GM12878 (cell line): Measurements from ENCODE around the gene C9orf153. TPM values are rescaled to one million over a fixed set of nuclear protein-coding genes. Genes with fewer than 3 reads are reported as not detected.

Source experiments
- ATAC-seq: fragments of 200-7000 bp; cut with Tn5 transposase; 3 replicates; pipeline ENCODE4 v1.9.1; 2020; ENCODE audit warnings: mild to moderate bottlenecking, moderate library complexity
- BruUV-seq: library from RNA; stranded (reverse); fragments of 400-500 nt; replicated peaks from 2 replicates; lab custom pipeline; 2021; lab: Mats Ljungman, UMichigan
- CTCF ChIA-PET: fragments of 300-600 bp; sonication (Branson Sonifier 250); formaldehyde crosslinking; extraction: SDS; loops from one replicate; lab custom pipeline; 2021; ENCODE audit warnings: inconsistent platforms; lab: Yijun Ruan, JAX
- POLR2A ChIA-PET: fragments of 350-600 bp; formaldehyde crosslinking; extraction: SDS; loops from one replicate; lab custom pipeline; 2021; ENCODE audit warnings: inconsistent platforms; lab: Charles Lee
- RAD21 ChIA-PET: fragments of 300-600 bp; sonication (Branson Sonifier 250); formaldehyde crosslinking; loops from one replicate; lab custom pipeline; 2023; ENCODE audit warnings: antibody characterized with exemption; ENCODE audit not compliant: unreplicated experiment; lab: Charles Lee
- SMC1A ChIA-PET: fragments of 300-600 bp; sonication (Branson Sonifier 250); formaldehyde crosslinking; loops from one replicate; lab custom pipeline; 2023; ENCODE audit not compliant: unreplicated experiment, uncharacterized antibody; lab: Charles Lee
- DNase-seq: peaks from one replicate; pipeline ENCODE4 v3.0.0-alpha.2; 2011; ENCODE audit warnings: low read depth, low spot score
- FAIRE-seq: peaks from 3 replicates; lab custom pipeline; 2011; peaks lifted over from hg19 to GRCh38; lab: Jason Lieb, UNC
- H2AFZ ChIP-seq: 2 replicates; pipeline ENCODE4 v1.6.0; 2011; ENCODE audit warnings: low read depth, low read length, control low read depth; ENCODE audit not compliant: control insufficient read depth
- H3K27ac ChIP-seq: 2 replicates; pipeline ENCODE4 v1.5.1; 2011; ENCODE audit warnings: control low read depth; ENCODE audit not compliant: control insufficient read depth, insufficient read depth
- H3K27me3 ChIP-seq, 2 experiments: replicated peaks in 1 of 2; 2 replicates each; pipeline versions ENCODE4 v1.6.0 to v1.6.1; 2011; ENCODE audit warnings: low read length in 1 of 2; ENCODE audit not compliant: control insufficient read depth in 2 of 2, insufficient read depth in 2 of 2
- H3K36me3 ChIP-seq, 2 experiments: 2 replicates each; pipeline ENCODE4 v1.5.1; 2011; ENCODE audit warnings: low read length in 1 of 2; ENCODE audit not compliant: control insufficient read depth in 2 of 2, insufficient read depth in 2 of 2
- H3K4me1 ChIP-seq: 2 replicates; pipeline ENCODE4 v1.6.1; 2011; ENCODE audit warnings: mild to moderate bottlenecking, low read length, moderate library complexity, mixed read lengths; ENCODE audit not compliant: control insufficient read depth, insufficient read depth
- H3K4me2 ChIP-seq: 2 replicates; pipeline ENCODE4 v1.6.0; 2011; ENCODE audit warnings: control low read depth; ENCODE audit not compliant: control insufficient read depth, insufficient read depth
- H3K4me3 ChIP-seq: fragments of 200-600 bp; sonication (generic); 2 replicates; pipeline ENCODE4 v1.5.1; 2016
- H3K79me2 ChIP-seq: 2 replicates; pipeline ENCODE4 v1.6.0; 2011; ENCODE audit warnings: low read length; ENCODE audit not compliant: control insufficient read depth, insufficient read depth
- H3K9ac ChIP-seq: 2 replicates; pipeline ENCODE4 v1.8.0; 2011; ENCODE audit warnings: low read length, control low read depth, mixed read lengths; ENCODE audit not compliant: control insufficient read depth, insufficient read depth
- H3K9me3 ChIP-seq: replicated peaks from 3 replicates; pipeline ENCODE4 v1.5.1; 2011; ENCODE audit warnings: mild to moderate bottlenecking, low read length; ENCODE audit not compliant: control insufficient read depth, insufficient read depth
- H4K20me1 ChIP-seq: 2 replicates; pipeline ENCODE4 v1.6.0; 2011; ENCODE audit not compliant: control insufficient read depth, insufficient read depth
- BRCA1 ChIP-seq: IDR thresholded peaks from 2 replicates; pipeline ENCODE4 v1.6.1; 2011; ENCODE audit warnings: low read depth, low read length, improper control_type of control experiment
- CEBPB ChIP-seq, 2 experiments: fragments of 150-350 bp in 1 of 2; IDR thresholded peaks; 2 replicates each; pipeline ENCODE4 v1.6.1; 2012 to 2014; ENCODE audit warnings: low read depth in 2 of 2, low read length in 2 of 2, borderline replicate concordance in 1 of 2, inconsistent platforms in 1 of 2
- CHD2 ChIP-seq: IDR thresholded peaks from 2 replicates; pipeline ENCODE4 v1.6.1; 2011; ENCODE audit warnings: low read depth, low read length, improper control_type of control experiment, borderline replicate concordance
- CREB1 ChIP-seq: IDR thresholded peaks from 2 replicates; pipeline ENCODE4 v1.6.1; 2012; ENCODE audit warnings: low read depth, mild to moderate bottlenecking, inconsistent platforms
- EED ChIP-seq: sonication (generic); IDR thresholded peaks from 2 replicates; pipeline ENCODE4 v1.6.1; 2016; ENCODE audit warnings: antibody characterized with exemption, low read depth
- IKZF1 ChIP-seq: fragments of 450-650 bp; conservative IDR thresholded peaks from 2 replicates; pipeline ENCODE4 v1.6.1; 2017; ENCODE audit warnings: antibody characterized with exemption, mild to moderate bottlenecking
- JUNB ChIP-seq: IDR thresholded peaks from 2 replicates; pipeline ENCODE4 v1.6.1; 2016; ENCODE audit warnings: antibody characterized with exemption, mild to moderate bottlenecking
- KLF5 ChIP-seq: fragments of 450-650 bp; IDR thresholded peaks from 2 replicates; pipeline ENCODE4 v1.6.1; 2014; ENCODE audit warnings: mild to moderate bottlenecking; ENCODE audit not compliant: partially characterized antibody
- NFIC ChIP-seq: IDR thresholded peaks from 2 replicates; pipeline ENCODE4 v1.6.1; 2012; ENCODE audit warnings: low read depth, mild to moderate bottlenecking, inconsistent platforms, low read length, moderate library complexity
- NFXL1 ChIP-seq: fragments of 450-650 bp; IDR thresholded peaks from 2 replicates; pipeline ENCODE4 v1.6.1; 2017; ENCODE audit warnings: antibody characterized with exemption, mild to moderate bottlenecking, borderline replicate concordance
- RCOR1 ChIP-seq: conservative IDR thresholded peaks from 2 replicates; pipeline ENCODE4 v1.6.1; 2012; ENCODE audit warnings: low read depth, low read length, improper control_type of control experiment
- SMC3 ChIP-seq: IDR thresholded peaks from 2 replicates; pipeline ENCODE4 v1.6.1; 2011; ENCODE audit warnings: low read length, improper control_type of control experiment, borderline replicate concordance
- YBX1 ChIP-seq: fragments of 450-650 bp; IDR thresholded peaks from 2 replicates; pipeline ENCODE4 v1.6.1; 2016; ENCODE audit warnings: antibody characterized with exemption
- ZBTB4 ChIP-seq: fragments of 450-650 bp; formaldehyde crosslinking; IDR thresholded peaks from 2 replicates; pipeline ENCODE4 v1.4.0; 2022; ENCODE audit warnings: mild to moderate bottlenecking, moderate library complexity
- ZNF622 ChIP-seq: fragments of 450-650 bp; IDR thresholded peaks from 2 replicates; pipeline ENCODE4 v1.6.1; 2017; ENCODE audit warnings: mild to moderate bottlenecking, inconsistent platforms
- WGBS: methylation state at CpG from one replicate; pipeline ENCODE4 v1.1.6; 2016; ENCODE audit warnings: low lambda C conversion rate; ENCODE audit not compliant: insufficient replicate concordance, insufficient coverage; ENCODE audit errors: missing lambda C conversion rate; 5-methylcytosine and 5-hydroxymethylcytosine counted together
- in situ Hi-C: fragments of 300-500 bp; cut with MboI; formaldehyde crosslinking; loops from 9 replicates; pipeline ENCODE4 v1.14.3; 2018; ENCODE audit warnings: mixed read lengths
- intact Hi-C: fragments of 100-400 bp; cut with micrococcal nuclease; formaldehyde crosslinking; loops from one replicate; pipeline ENCODE4 v1.14.2; 2022; ENCODE audit not compliant: unreplicated experiment
- polyA plus RNA-seq, 11 experiments: library from polyadenylated mRNA; depleted of rRNA in 4 of 11; unstranded in 6 of 11; stranded (reverse) in 5 of 11; fragments of >200 nt; fragmentation: Nextera tagmentation in 4 of 11; fragmentation: Illumina TruSeq in 1 of 11; extraction: Ambion mirVana in 4 of 11; extraction: Trizol in 1 of 11; gene quantifications; 1 replicate in 1 of 11; 2 replicates in 10 of 11; pipeline versions ENCODE4 v1.2.1 to v1.2.3, GENCODE V29; 2011 to 2016; ENCODE audit warnings: inconsistent platforms in 2 of 11, missing spikeins in 2 of 11, low read depth in 1 of 11
- total RNA-seq, 4 experiments: library from RNA; depleted of rRNA in 3 of 4; stranded (reverse); fragments of >200 nt in 3 of 4; fragmentation: Illumina TruSeq in 1 of 4; extraction: Trizol in 1 of 4; gene quantifications; 2 replicates each; pipeline versions ENCODE4 v1.2.1 to v1.2.3, GENCODE V29; 2013 to 2021

Gene C9orf153
- total and polyA plus RNA-seq, 10 of the 15 experiments (the other 5 are each of a cell fraction or from before 2014, with no cell fraction given): 0.03 to 1.2 (median 0.18) TPM; not detected in 1

DNA sequence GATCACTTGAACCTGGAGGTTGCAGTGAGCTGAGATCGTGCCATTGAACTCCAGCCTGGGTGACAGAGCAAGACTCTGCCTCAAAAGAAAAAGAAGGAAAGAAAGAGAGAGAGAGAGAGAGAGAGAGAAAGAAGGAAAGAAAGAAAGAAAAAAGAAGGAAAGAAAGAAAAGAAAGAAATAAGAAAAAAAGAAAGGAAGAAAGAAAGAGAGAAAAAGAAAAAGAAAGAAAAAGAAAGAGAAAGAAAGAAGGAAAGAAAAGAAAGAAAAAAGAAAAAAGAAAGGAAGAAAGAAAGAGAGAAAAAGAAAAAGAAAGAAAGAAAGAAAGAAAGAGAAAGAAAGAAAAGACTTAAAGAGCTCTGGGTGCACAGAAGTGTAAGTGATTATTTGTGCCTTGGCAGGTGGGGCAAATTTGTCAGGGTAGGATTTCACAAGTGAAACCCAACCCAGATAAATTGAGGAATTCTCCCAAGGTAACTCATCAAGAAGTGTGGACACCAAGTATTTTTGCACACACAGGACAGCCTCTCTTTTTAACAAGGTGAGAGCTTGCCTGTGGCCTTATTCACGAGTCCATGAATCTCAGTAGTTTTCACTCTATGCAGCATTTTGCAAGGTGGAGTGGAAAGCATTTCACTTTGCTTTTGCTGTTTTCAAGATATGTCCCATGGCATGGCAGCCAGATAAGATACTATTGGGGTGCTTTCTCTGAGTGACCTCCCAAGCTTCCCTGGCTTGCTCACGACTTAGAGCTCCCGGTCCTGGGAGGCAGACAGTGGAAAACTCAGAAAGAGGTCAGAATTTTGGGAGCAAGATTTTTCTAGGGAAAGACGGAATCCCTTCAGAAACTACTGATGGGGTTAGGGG, 57.8 kb downstream of the C9orf153 start:
- Histone ChIP-seq H3K4me1 (no peaks in the 10 kb centered on the region; the same call in 1 of the 2 replicates), H3K36me3 (no peaks in the 10 kb centered on the region), H3K27ac (no peak overlapping the region), H3K9ac (no peak overlapping the region), H3K9me3 (no peaks in the 10 kb centered on the region), H4K20me1 (no peaks in the 10 kb centered on the region), H3K79me2 (no peaks in the 10 kb centered on the region), H3K4me3 (no peak overlapping the region), H3K27me3 (no peaks in the 10 kb centered on the region), H2AFZ (no peak overlapping the region), H3K4me2 (no peak overlapping the region)
- DNase-seq: no peak
- BruUV-seq: no TSS peak
- 73% methylated on average over 5 of the region's 5 CpGs for WGBS
- intact Hi-C loops: loop anchor here (2.0 to 5.0 kb wide), 4 partner anchors 45 to 384 kb away; partner anchors contain the start of gene TUT7
- ATAC-seq: peak; percentile 36
- ChIA-PET CTCF (interaction anchor here (0.5 to 4.8 kb wide), 43 partner anchors 10 to 1324 kb away, joined by 3 to 49 read pairs (median 4); partner anchors contain the start of gene ISCA1), POLR2A (interaction anchor here (0.5 kb wide), 1 partner anchor 148 kb away, joined by 4 read pairs; no protein-coding TSS in a partner anchor), SMC1A (interaction anchor here (0.6 to 3.9 kb wide), 20 partner anchors 15 to 388 kb away, joined by 3 to 35 read pairs (median 4); partner anchors contain the start of gene ISCA1), RAD21 (interaction anchor here (0.6 to 4.7 kb wide), 19 partner anchors 11 to 382 kb away, joined by 3 to 31 read pairs (median 3); no protein-coding TSS in a partner anchor)
- no peak for FAIRE-seq
- in situ Hi-C loops: no loop called here
- TF ChIP-seq BRCA1 (no peak), YBX1 (no peak), CHD2 (no peak), SMC3 (no peak), JUNB (no peak), KLF5 (no peak), ZNF622 (no peak), RCOR1 (no peak), EED (no peak), NFXL1 (no peak), IKZF1 (no peak), NFIC (no peak), ZBTB4 (no peak), CEBPB (IDR thresholded peaks at IDR 0.05; ENCODE audit: borderline replicate concordance in 1 of 2, low read depth in 2 of 2, low read length in 2 of 2) (no peak), CREB1 (no peak)
